Measurements from ENCODE around the gene DCAF17. TPM values are rescaled to one million over a fixed set of nuclear protein-coding genes. Genes with fewer than 3 reads are reported as not detected.
"Not testable (repeated sequence)": the region's sequence is repeated elsewhere in the genome, so short reads cannot be mapped to it uniquely, and the experiment has no call there.

Gene DCAF17
- total RNA-seq, 1 donor from 2014 or later: 18.2 TPM

DNA sequence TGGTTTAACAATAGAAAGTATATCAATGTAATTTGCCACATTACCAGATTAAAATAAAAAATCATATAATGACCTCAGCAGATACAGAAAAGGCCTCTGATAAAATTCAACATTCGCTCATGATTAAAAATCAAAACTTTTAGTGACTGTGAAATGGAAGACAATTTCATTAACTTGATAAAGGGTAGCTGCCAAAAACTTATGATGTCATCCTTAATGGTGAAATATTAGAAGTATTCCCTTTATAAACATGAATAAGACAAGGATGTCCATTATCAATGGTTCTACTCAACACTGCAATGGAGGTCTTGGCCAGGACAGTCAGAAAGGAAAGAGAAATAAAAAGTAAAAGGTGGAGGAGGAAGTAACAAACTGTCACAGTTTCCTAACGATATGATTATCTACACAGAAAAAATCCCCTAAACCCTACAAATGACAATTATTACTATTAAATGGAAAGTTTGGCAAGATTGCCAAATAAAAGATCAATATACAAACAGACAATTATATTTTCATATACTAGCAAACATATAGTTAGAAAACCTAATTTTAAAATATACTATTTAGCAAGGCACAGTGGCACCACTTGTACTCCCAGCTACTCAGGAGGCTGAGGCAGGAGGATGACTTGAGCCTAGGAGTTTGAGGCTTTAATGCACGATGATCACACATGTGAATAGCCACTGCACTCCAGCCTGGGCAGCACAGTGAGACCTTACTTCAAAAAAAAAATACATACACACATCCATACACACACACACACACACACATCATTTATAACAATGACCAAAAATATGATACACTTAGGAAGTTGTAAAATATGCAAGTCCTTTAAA is 13.1 kb upstream of the DCAF17 start:
- no peak overlapping the region for H3K4me3 ChIP-seq (ENCODE audit: low read depth, low read length)
- DNase-seq (ENCODE audit: low read depth) (no peak), FAIRE-seq (no peak)
- no peaks in the 10 kb centered on the region for H3K27me3 ChIP-seq (ENCODE audit: control insufficient read depth, insufficient read depth, low read length)
- TF ChIP-seq, protein P1, sequence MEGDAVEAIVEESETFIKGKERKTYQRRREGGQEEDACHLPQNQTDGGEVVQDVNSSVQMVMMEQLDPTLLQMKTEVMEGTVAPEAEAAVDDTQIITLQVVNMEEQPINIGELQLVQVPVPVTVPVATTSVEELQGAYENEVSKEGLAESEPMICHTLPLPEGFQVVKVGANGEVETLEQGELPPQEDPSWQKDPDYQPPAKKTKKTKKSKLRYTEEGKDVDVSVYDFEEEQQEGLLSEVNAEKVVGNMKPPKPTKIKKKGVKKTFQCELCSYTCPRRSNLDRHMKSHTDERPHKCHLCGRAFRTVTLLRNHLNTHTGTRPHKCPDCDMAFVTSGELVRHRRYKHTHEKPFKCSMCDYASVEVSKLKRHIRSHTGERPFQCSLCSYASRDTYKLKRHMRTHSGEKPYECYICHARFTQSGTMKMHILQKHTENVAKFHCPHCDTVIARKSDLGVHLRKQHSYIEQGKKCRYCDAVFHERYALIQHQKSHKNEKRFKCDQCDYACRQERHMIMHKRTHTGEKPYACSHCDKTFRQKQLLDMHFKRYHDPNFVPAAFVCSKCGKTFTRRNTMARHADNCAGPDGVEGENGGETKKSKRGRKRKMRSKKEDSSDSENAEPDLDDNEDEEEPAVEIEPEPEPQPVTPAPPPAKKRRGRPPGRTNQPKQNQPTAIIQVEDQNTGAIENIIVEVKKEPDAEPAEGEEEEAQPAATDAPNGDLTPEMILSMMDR (IDR thresholded peaks at IDR 0.05; ENCODE audit: insufficient read depth, low read length, severe bottlenecking): no peak
- peaks cover 1% of the 10 kb centered on the region for H3K36me3 ChIP-seq (ENCODE audit: control insufficient read depth, insufficient read depth, low read length)

DNA sequence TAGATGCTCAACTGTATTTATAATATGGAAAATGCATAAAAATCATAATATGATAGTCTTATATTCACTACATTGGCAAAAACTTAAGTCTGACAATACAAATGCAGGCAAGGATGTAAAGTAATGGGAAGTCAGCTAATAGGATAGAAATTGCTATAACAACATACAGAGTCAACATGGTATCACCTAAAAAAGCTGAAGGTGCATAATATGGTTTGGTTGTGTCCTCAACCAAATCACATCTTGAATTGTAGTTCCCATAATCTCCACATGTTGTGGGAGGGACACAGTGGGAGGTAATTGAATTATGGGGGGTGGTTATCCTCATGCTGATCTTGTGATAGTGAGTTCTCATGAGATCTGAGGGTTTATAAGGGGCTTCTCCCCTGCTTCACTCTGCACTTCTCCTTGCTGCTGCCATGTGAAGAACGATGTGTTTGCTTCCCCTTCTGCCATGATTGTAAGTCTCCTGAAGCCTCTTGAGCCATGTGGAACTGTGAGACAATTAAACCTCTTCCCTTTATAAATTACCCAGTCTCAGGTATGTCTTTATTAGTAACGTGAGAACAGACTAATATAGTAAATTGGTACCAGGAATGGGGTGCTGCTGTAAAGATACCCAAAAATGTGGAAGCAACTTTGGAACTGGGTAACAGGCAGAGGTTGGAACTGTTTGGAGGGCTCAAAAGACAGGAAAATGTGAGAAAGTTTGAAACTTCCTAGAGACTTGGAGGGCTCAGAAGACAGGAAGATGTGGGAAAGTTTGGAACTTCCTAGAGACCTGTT is 11.1 kb upstream of the DCAF17 start:
- H3K4me3 ChIP-seq (ENCODE audit: low read depth, low read length); FAIRE-seq; H3K36me3 ChIP-seq (ENCODE audit: control insufficient read depth, insufficient read depth, low read length); DNase-seq (ENCODE audit: low read depth); H3K27me3 ChIP-seq (ENCODE audit: control insufficient read depth, insufficient read depth, low read length): not testable (repeated sequence)

DNA sequence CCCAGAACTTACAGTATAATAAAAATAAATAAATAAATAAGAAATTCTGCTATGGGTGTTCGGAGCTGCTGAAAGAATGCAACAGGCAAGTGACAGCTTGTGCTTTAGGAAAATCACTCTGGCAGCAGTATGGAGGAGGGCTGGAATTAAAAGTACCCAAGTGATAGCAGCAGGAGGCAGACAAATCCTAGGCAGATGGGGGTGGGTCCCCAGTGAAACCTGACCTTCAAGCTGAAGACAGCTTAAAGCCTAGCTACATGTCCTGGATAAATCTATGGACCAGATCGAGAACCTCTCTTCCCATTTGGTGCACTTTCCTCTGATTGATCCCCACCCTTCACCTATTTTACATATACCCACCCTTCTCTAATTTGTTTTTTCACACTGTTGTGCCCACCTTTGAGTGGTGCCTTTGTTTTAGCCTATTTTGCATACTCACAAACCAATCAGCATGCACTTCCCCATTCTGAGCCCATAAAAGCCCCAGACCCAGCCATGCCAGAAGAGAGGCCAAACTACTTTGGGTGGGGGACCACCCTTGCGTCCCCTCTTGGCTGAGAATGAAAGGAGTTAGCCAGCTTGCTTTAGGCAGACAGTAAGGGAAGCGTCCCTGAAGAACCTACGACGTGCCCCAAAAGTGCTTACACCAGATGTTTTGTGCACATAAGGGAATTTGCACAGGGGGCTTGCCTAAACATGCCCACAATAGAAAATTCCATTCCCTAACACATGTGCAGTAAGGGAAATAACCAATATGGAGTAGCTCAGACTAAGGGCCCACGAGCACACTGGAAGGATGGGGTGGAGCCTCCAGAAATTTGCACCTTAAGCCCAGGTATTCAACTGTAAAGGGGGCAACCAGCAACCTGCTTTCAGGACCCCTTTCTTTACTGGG is 3.3 kb upstream of the DCAF17 start:
- peaks cover 2% of the 10 kb centered on the region for H3K36me3 ChIP-seq (ENCODE audit: control insufficient read depth, insufficient read depth, low read length)
- H3K4me3 ChIP-seq (ENCODE audit: low read depth, low read length): no peak overlapping the region
- peak; percentile 57 for DNase-seq (ENCODE audit: low read depth)

DNA sequence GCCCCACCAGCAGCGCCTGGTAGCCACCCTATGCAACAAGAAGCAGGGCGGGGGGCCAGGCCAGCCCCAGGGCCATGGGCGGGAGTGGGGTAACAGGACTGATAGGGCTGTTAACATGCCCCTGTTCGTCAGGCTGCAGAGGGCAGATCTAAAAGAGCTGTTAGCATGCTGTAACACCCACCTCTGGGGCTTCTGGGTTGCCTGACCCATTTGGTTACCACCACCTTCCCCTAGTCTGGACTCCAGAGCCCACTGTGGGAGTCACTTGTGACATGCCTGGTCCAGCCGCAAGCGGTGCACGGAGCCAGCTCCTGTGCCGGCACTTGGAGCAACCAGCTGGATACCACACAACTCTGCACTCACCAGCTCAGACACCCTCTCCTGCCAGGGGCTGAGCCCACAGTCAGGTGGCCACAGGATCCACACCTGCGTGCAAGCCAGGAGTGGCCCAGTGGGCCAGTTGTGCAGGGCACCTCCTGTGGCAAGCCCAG is 2.3 kb upstream of the DCAF17 start:
- DNase-seq (ENCODE audit: low read depth): no peak
- Histone ChIP-seq H3K4me3 (ENCODE audit: low read depth, low read length) (no peak overlapping the region), H3K27me3 (ENCODE audit: control insufficient read depth, insufficient read depth, low read length) (no peaks in the 10 kb centered on the region), H3K36me3 (ENCODE audit: control insufficient read depth, insufficient read depth, low read length) (peaks cover 2% of the 10 kb centered on the region)
- no peak for FAIRE-seq
- TF ChIP-seq, protein P1 (IDR thresholded peaks at IDR 0.05; ENCODE audit: insufficient read depth, low read length, severe bottlenecking): no peak

More for the DNA sequence above, 3.3 kb upstream of the DCAF17 start:
- H3K27me3 ChIP-seq (ENCODE audit: control insufficient read depth, insufficient read depth, low read length): no peaks in the 10 kb centered on the region
- TF ChIP-seq, protein P1 (IDR thresholded peaks at IDR 0.05; ENCODE audit: insufficient read depth, low read length, severe bottlenecking): no peak
- FAIRE-seq: no peak

DNA sequence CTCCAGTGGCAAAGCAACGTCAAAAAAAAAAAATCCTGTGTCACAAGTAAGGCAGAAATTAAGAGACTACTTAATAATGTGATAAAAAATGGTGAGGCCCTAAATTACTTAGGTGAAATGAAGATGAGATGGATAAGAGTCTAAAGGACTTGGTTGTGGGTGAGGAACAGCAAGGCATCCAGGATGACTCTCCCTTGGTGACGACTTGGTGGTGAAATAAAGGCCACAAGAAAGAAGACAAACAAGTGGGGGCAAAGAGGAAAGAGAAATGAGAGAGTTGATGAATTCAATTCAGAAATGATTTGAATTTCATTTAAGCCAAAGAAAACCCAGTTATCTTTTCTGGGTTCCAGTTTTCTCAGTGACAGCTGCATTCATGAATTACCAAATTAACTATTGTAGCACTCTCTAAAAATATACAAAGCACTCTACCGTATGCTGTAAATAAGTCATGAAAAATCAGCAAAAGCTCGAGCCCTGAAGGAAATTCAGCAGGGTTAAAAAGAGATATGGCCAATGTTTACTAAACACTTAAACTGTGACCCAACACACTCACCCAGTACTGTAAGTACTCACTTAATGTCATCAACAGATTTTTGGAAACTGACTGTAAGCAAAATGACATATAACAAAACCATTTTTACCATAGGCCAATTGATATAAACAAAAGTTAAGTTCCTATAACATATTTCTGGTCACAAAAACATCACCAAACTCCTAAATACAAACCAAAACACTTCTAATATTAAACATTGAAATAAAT is 1.6 kb upstream of the DCAF17 start:
- TF ChIP-seq, protein P1 (IDR thresholded peaks at IDR 0.05; ENCODE audit: insufficient read depth, low read length, severe bottlenecking): no peak
- FAIRE-seq (no peak), DNase-seq (ENCODE audit: low read depth) (no peak)
- peaks cover 4% of the 10 kb centered on the region for H3K36me3 ChIP-seq (ENCODE audit: control insufficient read depth, insufficient read depth, low read length)
- H3K27me3 ChIP-seq (ENCODE audit: control insufficient read depth, insufficient read depth, low read length): no peaks in the 10 kb centered on the region
- H3K4me3 ChIP-seq (ENCODE audit: low read depth, low read length): peak overlapping the region; percentile 79
